HG03196 (cell line): ENCODE data around the gene HTT-AS.

Experiments
- ATAC-seq: cut with Tn5 transposase; IDR thresholded peaks from one replicate; pipeline ENCODE4 v1.9.1; 2021; ENCODE audit not compliant: unreplicated experiment

HTT-AS gene

DNA sequence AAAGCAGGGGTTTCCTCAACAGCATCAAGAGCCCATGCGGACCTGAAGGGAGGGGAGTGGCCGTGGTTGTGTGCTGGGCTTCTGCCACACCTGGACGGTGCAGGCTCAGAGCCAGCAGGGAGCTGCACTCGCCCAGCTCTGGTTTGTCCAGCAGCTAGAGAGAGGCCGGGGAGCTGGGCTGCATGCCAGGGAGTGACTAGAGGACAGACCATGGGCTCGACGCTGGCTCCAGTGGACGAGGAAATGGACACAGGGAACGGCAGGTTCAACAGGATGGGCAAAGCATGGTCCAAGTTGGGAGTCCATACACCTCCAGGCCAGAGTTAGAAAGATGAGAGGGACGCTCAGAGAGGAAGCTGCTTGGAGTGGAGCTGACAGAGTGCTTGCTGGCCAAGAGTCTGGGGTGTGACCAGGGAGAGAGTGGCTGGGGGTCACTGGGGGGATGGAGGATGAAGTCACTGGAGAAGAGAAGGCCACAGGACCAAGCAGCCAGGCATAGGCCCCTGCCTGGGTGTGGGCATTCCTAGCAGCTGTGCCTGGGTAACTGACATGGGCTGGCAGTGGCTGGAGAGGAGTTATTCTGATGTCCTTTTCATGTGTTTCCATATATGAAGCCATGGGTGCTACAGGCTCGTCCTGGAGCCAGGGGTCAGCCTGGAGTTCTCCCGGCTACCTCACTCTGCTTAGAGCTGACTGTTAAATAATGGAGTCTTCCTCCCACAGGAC lies 42.8 kb downstream of the HTT-AS start:
- ATAC-seq, result no peak

DNA sequence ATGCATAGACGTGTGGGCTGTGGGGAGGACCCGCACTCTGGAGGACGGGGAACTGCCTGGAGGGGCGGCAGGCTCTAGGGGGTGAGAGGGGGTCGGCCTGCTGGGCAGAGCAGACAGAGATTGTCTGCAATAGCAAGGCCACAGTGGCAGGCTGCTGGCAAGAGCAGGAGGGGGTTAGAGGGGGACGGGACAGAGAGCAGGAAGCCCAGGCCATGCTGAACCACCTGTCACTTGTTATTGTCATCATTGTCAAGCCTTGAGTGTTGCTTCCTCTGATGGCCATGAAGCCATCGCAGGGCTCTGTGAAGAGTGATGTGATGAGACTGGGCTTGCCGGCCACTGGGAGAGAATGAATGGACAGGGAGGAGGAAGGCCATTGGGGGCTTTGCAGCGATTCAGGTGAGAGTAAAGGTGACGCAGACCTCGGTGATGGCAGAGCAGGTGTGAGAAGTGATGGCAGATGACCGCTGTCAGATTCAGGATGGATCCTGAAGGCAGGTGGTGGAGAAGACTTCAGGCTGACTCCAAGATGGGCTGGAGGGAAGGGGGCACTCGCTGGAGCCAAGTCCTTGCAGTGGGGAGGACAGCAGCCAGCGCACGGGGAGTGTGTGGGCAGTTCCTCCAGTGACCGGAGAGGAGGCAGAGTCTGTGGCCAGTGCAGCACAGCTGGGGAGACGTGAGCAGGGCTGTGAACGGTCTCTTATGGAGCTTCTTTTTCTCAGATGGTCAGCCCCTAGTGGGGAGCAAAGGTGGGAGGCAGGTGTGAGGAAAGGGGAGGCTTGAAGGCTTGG lies 43.6 kb downstream of the HTT-AS start:
- ATAC-seq, result no peak

DNA sequence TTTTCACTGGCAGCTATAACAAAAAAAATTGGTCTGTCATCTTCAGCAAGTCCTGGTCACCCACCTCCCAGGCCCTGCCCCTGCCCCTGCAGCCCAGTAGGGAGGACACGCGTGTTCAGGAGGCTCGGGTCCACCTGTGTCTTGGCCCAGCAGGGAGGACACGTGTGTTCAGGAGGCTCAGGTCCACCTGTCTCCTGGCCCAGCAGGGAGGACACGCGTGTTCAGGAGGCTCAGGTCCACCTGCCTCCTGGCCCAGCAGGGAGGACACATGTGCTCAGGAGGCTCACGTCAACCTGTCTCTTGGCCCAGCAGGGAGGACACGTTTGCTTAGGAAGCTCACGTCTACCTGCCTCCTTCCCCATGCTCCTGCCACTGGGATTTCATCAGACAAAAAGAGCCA lies 44.9 kb downstream of the HTT-AS start:
- no peak for ATAC-seq

DNA sequence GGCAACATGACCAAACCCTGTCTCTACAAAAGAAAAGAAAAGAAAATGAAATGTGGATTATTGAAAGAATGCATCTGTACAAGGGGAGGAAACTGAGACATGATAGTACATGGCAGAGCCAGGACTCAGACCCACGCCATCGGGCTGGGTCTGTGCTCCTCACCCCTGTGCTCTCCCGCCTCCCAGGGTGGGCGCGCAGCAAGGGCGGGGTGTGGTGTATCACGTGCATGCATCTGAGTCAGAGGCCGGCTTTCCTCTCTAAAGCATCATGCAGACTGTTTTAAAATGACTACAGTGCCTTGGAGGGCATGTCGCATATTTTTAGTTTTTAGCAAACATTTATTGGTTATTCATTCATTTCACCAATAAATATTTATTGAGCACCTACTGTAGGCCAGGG lies 47.8 kb downstream of the HTT-AS start:
- no peak for ATAC-seq

DNA sequence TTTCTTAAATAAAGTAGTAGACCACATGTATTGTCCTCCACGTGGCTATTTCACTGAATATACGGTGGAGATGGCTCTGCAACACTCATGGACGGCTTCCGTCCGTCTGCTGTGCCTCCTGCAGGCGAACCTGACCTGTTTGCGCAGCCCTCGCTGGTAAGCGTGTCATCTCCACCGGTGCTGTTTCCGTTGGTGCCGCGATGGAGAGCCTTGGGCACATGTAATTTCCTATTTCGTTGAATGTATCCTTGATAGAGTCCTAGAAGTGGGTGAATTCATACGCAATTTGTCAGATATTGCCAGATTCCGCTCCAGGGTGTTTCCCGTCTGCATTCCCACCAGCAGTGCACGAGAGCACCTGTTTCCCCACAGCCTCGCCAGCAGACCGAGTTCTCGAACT lies 48.5 kb downstream of the HTT-AS start:
- ATAC-seq, result no peak

DNA sequence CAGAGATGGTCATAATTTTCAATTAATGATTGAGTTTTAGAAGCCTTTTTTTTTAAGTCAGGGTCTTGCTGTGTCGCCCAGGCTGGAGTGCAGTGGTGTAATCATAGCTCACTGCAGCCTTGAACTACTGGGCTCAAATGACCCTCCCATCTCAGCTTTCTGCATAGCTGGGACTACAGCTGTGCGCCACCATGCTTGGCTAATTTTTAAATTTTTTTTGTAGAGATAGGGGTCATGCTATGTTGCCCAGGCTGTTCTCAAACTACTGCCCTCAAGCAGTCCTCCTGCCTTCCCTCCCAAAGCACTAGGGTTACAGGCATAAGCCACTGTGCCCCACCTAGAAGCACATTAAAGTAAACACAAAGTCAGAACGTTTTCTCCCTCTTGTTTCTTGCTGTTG lies 51.7 kb downstream of the HTT-AS start:
- ATAC-seq, result no peak

DNA sequence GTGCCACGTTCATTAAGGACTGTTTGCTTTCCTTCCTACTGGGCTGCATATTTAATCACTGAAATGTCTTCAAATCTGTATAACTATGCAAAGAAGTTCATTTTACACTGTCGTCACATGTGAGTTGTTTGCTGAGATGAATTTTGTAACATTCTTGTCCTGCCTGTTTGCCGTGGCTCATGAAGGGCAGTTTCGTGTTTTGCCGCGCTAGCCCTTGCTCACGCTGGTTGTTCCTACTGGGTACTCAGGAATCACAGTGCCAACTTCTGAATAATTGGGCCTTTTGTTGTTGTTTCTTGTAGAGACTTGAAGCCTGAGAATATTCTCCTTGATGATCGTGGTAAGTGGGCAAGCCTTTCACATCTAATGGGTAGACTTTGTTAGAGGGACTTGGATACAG lies 52.2 kb downstream of the HTT-AS start:
- ATAC-seq, result no peak

DNA sequence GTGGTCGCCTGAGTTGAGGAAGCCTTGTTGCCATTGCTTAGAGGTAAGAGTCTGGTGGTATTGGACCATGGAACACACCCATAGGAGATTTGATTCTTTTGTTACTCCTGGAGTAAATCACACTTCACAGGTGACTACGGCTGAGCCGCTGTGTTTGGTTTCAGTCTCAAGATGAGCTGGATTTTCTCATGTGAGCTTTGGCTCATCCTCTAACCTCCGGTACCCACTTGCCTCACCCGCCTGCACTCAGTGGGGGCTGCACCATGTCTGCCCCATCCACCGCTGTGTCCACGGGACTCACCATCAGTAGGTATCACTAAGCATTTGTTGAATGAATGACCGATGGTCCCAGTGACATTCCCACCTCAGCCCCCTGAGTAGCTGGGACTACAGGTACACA lies 52.7 kb downstream of the HTT-AS start:
- no peak for ATAC-seq

DNA sequence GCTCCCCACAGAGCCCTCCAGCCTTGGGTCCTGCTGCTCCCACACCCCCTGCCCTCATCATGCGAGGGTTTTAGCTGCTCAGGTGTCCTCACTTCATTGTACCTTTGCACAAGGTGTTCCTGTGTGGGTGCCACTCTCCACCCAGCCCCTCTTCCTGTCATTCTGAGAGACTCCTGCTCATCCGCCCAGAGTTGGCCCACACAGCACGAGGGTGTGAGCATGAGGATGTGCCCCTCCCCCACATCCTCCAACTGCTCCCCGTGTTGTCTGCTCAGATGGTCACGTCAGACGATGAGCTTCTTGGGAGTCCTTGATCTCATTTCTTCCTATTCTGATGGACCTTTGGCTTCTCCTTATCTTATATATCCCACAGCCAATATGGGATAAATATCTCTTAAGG lies 53.2 kb downstream of the HTT-AS start:
- ATAC-seq, result no peak

DNA sequence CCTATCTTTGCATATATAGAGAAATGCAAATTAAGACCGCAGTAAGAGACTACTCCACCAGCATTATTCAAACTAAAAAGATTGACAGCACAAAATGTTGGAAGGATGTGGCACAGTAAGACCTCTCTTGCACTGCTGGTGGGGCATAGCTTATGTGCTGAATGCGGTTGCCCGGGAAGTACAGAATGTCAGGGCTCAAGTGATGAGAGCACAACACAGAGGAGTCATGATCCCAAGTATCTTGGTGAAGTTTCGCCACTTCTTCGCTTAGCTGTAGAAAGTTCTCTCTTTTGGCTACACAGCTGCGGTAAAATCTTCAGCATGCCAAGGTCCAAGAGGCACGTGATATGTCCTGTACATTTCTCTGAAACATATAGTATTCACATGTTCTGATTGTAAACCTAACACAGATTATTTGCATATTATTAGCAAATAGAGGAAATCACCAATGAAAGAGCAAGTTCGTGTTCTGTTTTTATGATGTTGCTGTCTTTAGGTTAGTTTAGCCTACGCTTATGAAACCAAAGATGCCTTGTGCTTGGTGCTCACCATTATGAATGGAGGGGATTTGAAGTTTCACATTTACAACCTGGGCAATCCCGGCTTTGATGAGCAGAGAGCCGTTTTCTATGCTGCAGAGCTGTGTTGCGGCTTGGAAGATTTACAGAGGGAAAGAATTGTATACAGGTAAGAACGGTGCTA lies 55.0 kb downstream of the HTT-AS start:
- ATAC-seq, result no peak

DNA sequence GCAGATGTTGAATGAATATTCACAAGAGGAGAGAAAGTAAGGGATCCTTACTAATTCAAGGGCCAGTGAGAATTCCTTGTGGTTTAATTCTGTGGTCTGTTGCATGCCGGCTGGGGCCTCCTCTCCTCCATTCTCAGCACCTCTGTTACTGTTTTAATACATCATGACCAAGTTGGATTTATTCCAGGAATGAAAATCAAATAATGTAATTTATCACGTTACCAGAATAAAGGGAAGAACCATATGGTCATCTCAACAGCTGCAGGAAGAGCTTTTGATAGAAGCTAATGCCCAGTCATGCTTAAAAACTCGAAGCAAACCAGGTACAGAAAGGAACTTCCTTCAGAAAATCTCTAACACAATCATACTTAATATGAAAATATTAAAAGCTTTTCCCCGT lies 56.8 kb downstream of the HTT-AS start:
- ATAC-seq, result no peak

DNA sequence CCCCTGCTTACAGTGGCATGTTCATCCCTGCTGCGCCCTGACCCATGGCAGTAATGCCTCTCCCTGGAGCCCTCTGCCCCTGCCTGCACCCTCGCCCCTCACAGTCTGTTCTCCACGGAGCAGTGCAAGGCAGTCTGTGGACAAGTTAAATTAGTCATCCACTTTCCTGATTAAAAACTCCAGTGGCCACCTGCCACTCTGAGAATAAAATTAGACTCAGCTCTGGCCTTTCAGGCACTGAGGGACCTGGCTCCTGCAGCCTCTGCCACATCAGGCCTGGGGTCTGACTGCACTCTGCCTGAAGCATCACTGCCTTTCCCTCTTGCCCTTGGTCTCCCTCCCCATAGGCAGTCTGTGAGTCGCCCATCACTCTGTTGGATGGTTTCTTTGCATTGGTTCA lies 57.4 kb downstream of the HTT-AS start:
- no peak for ATAC-seq

DNA sequence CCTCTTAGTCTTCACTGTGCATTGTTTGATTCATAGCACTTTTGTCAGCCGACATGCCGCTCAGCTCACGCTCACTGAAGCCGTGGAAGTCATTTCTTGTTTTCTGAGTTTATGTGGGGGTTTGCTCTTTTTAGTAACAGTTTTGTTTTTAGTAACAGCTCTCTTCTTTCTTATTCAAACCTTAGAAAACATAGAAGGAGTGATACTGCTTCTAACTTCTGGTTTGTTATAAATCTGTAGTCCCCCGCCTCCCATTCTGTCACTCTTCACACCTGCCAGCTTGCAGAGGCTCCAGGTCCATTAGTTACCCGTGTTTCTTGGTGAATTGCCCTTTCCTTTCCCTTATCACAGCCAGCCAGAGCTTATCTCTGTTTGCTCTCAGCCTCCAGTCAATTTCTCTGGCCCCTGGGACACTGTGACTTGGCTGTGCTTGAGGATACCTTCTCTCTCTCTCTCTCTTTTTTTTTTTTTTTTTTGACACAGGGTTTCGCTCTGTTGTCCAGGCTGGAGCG lies 60.4 kb downstream of the HTT-AS start:
- no peak for ATAC-seq
